WERI-Rb-1 (cell line): ENCODE results near the gene CHDH.

Source experiments
- DNase-seq: peaks from one replicate; pipeline ENCODE4 v3.0.0-alpha.2; 2020
- H3K27ac ChIP-seq: fragments of 250-450 bp; sonication (Bioruptor Pico); 2 replicates; pipeline ENCODE4 v1.5.1; 2020; ENCODE audit warnings: mild to moderate bottlenecking, moderate library complexity
- H3K27me3 ChIP-seq: fragments of 250-450 bp; sonication (Bioruptor Pico); 2 replicates; pipeline ENCODE4 v1.5.1; 2021; ENCODE audit warnings: mild to moderate bottlenecking, low read depth, moderate library complexity; ENCODE audit not compliant: insufficient read depth, severe bottlenecking
- H3K36me3 ChIP-seq: fragments of 250-450 bp; sonication (Bioruptor Pico); 2 replicates; pipeline ENCODE4 v1.5.1; 2020; ENCODE audit warnings: mild to moderate bottlenecking, moderate library complexity
- H3K4me3 ChIP-seq: 2 replicates; pipeline ENCODE4 v1.5.1; 2011; ENCODE audit warnings: low read depth, mild to moderate bottlenecking, control low read depth, low read length
- H3K9me3 ChIP-seq: fragments of 250-450 bp; sonication (Bioruptor Pico); 2 replicates; pipeline ENCODE4 v1.5.1; 2021; ENCODE audit warnings: mild to moderate bottlenecking, moderate library complexity; ENCODE audit not compliant: severe bottlenecking
- CTCF ChIP-seq: IDR thresholded peaks from 2 replicates; pipeline ENCODE4 v1.5.1; 2011; ENCODE audit warnings: low read depth, mild to moderate bottlenecking, control low read depth, inconsistent platforms, low read length

Gene CHDH

GRCh38 chr3:53799338-53799865, 46.8 kb downstream of the CHDH start:
- no peaks in the 10 kb centered on the region for H3K9me3 ChIP-seq
- no peaks in the 10 kb centered on the region for H3K36me3 ChIP-seq
- no peak for TF ChIP-seq CTCF
- no peaks in the 10 kb centered on the region for H3K27me3 ChIP-seq
- no peak overlapping the region for H3K27ac ChIP-seq
- H3K4me3 ChIP-seq = no peak overlapping the region
- DNase-seq = no peak

- DNase-seq = no peak
- no peaks in the 10 kb centered on the region for H3K9me3 ChIP-seq
- no peak overlapping the region for H3K27ac ChIP-seq
- no peaks in the 10 kb centered on the region for H3K27me3 ChIP-seq
- H3K4me3 ChIP-seq = no peak overlapping the region
- no peaks in the 10 kb centered on the region for H3K36me3 ChIP-seq
- no peak for TF ChIP-seq CTCF
Observed at GRCh38 chr3:53798144-53798543, 48.1 kb downstream of the CHDH start.

GRCh38 chr3:53795789-53796560, 50.2 kb downstream of the CHDH start:
- DNase-seq = peak; percentile 92
- no peak for TF ChIP-seq CTCF
- H3K4me3 ChIP-seq = peak overlapping the region; percentile 6; the same call in 1 of the 2 replicates
- no peak overlapping the region for H3K27ac ChIP-seq
- H3K9me3 ChIP-seq = no peaks in the 10 kb centered on the region
- H3K27me3 ChIP-seq = no peaks in the 10 kb centered on the region
- no peaks in the 10 kb centered on the region for H3K36me3 ChIP-seq

- no peak for DNase-seq
- H3K27me3 ChIP-seq = no peaks in the 10 kb centered on the region
Observed at GRCh38 chr3:53795176-53795575, 51.0 kb downstream of the CHDH start.

GRCh38 chr3:53794597-53794996, 51.6 kb downstream of the CHDH start:
- no peaks in the 10 kb centered on the region for H3K27me3 ChIP-seq
- H3K27ac ChIP-seq = no peak overlapping the region
- H3K9me3 ChIP-seq = no peaks in the 10 kb centered on the region
- H3K36me3 ChIP-seq = no peaks in the 10 kb centered on the region
- no peak for DNase-seq
- no peak for TF ChIP-seq CTCF
- H3K4me3 ChIP-seq = no peak overlapping the region

More at GRCh38 chr3:53795176-53795575, 51.0 kb downstream of the CHDH start:
- Histone ChIP-seq H3K36me3 (no peaks in the 10 kb centered on the region), H3K4me3 (no peak overlapping the region), H3K27ac (no peak overlapping the region), H3K9me3 (no peaks in the 10 kb centered on the region)
- no peak for TF ChIP-seq CTCF

GRCh38 chr3:53792866-53793265, 53.4 kb downstream of the CHDH start:
- H3K27ac ChIP-seq = no peak overlapping the region
- H3K36me3 ChIP-seq = no peaks in the 10 kb centered on the region
- no peaks in the 10 kb centered on the region for H3K9me3 ChIP-seq
- H3K27me3 ChIP-seq = no peaks in the 10 kb centered on the region
- no peak for DNase-seq
- no peak for TF ChIP-seq CTCF
- H3K4me3 ChIP-seq = no peak overlapping the region
